ENCODE results near the gene PRPF6.

DNA sequence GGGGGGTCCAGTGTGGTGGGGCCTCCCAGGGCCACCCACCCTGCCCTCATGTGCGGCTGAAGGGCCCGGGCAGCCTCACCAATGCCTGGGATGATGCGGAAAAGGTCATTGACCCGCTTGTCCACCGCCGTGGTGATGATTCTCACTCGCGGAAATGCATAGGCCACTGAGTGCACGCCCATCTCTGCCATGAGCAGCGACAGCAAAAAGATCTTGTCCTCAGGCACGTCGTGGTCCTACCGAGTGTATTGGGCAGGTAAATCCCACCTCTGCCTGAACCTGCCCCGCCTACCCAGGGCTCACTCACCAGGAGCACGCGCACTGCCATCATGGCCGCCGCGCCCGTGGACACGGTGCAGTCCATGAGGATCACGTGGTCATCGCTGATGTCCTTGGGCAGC lies 40.9 kb upstream of the PRPF6 start:
- TF ChIP-seq GTF2F1 (IDR thresholded peaks at IDR 0.05; ENCODE audit: low read length) (no peak), POLR2A (IDR thresholded peaks at IDR 0.05; ENCODE audit: insufficient read depth in 1 of 2, low read depth in 2 of 2, low read length in 2 of 2) (peak in 1 of 2 experiments; percentile 54; a peak in 2 of 4 replicates), PHF8 (CRISPR knock-in tag; IDR thresholded peaks at IDR 0.05) (no peak), KDM3A (CRISPR knock-in tag; IDR thresholded peaks at IDR 0.05; ENCODE audit: low read depth) (no peak), TAF1 (CRISPR knock-in tag; IDR thresholded peaks at IDR 0.05) (no peak), KDM4B (CRISPR knock-in tag; IDR thresholded peaks at IDR 0.05) (no peak), ZNF629 (CRISPR knock-in tag; conservative IDR thresholded peaks at IDR 0.05) (no peak), ZNF292 (CRISPR knock-in tag; IDR thresholded peaks at IDR 0.05; ENCODE audit: borderline replicate concordance, low read depth) (no peak)
- TF ChIP-seq, protein P1, sequence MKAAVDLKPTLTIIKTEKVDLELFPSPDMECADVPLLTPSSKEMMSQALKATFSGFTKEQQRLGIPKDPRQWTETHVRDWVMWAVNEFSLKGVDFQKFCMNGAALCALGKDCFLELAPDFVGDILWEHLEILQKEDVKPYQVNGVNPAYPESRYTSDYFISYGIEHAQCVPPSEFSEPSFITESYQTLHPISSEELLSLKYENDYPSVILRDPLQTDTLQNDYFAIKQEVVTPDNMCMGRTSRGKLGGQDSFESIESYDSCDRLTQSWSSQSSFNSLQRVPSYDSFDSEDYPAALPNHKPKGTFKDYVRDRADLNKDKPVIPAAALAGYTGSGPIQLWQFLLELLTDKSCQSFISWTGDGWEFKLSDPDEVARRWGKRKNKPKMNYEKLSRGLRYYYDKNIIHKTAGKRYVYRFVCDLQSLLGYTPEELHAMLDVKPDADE (CRISPR knock-in tag; IDR thresholded peaks at IDR 0.05), result no peak
- TF ChIP-seq, protein P2, sequence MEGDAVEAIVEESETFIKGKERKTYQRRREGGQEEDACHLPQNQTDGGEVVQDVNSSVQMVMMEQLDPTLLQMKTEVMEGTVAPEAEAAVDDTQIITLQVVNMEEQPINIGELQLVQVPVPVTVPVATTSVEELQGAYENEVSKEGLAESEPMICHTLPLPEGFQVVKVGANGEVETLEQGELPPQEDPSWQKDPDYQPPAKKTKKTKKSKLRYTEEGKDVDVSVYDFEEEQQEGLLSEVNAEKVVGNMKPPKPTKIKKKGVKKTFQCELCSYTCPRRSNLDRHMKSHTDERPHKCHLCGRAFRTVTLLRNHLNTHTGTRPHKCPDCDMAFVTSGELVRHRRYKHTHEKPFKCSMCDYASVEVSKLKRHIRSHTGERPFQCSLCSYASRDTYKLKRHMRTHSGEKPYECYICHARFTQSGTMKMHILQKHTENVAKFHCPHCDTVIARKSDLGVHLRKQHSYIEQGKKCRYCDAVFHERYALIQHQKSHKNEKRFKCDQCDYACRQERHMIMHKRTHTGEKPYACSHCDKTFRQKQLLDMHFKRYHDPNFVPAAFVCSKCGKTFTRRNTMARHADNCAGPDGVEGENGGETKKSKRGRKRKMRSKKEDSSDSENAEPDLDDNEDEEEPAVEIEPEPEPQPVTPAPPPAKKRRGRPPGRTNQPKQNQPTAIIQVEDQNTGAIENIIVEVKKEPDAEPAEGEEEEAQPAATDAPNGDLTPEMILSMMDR (CRISPR knock-in tag; IDR thresholded peaks at IDR 0.05), result no peak
- TF ChIP-seq, protein P3, sequence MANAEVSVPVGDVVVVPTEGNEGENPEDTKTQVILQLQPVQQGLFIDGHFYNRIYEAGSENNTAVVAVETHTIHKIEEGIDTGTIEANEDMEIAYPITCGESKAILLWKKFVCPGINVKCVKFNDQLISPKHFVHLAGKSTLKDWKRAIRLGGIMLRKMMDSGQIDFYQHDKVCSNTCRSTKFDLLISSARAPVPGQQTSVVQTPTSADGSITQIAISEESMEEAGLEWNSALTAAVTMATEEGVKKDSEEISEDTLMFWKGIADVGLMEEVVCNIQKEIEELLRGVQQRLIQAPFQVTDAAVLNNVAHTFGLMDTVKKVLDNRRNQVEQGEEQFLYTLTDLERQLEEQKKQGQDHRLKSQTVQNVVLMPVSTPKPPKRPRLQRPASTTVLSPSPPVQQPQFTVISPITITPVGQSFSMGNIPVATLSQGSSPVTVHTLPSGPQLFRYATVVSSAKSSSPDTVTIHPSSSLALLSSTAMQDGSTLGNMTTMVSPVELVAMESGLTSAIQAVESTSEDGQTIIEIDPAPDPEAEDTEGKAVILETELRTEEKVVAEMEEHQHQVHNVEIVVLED (CRISPR knock-in tag; IDR thresholded peaks at IDR 0.05; ENCODE audit: borderline replicate concordance), result no peak
- TF ChIP-seq, protein P4, sequence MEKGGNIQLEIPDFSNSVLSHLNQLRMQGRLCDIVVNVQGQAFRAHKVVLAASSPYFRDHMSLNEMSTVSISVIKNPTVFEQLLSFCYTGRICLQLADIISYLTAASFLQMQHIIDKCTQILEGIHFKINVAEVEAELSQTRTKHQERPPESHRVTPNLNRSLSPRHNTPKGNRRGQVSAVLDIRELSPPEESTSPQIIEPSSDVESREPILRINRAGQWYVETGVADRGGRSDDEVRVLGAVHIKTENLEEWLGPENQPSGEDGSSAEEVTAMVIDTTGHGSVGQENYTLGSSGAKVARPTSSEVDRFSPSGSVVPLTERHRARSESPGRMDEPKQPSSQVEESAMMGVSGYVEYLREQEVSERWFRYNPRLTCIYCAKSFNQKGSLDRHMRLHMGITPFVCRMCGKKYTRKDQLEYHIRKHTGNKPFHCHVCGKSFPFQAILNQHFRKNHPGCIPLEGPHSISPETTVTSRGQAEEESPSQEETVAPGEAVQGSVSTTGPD (CRISPR knock-in tag; IDR thresholded peaks at IDR 0.05), result no peak
- TF ChIP-seq, protein P5, sequence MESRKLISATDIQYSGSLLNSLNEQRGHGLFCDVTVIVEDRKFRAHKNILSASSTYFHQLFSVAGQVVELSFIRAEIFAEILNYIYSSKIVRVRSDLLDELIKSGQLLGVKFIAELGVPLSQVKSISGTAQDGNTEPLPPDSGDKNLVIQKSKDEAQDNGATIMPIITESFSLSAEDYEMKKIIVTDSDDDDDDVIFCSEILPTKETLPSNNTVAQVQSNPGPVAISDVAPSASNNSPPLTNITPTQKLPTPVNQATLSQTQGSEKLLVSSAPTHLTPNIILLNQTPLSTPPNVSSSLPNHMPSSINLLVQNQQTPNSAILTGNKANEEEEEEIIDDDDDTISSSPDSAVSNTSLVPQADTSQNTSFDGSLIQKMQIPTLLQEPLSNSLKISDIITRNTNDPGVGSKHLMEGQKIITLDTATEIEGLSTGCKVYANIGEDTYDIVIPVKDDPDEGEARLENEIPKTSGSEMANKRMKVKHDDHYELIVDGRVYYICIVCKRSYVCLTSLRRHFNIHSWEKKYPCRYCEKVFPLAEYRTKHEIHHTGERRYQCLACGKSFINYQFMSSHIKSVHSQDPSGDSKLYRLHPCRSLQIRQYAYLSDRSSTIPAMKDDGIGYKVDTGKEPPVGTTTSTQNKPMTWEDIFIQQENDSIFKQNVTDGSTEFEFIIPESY (CRISPR knock-in tag; IDR thresholded peaks at IDR 0.05), result peak; percentile 79

Measured in HepG2 (cell line).